Left renal cortex interstitium (tissue), 4 donors: ENCODE results near the gene PARK7. TPM values are rescaled to one million over a fixed set of nuclear protein-coding genes. Genes with fewer than 3 reads are reported as not detected.

ENCODE experiments used
- DNase-seq, 4 donors: peaks; one replicate each; pipeline ENCODE4 v3.0.0-alpha.2; 2013; ENCODE audit warnings: low read depth in 4 of 4, low spot score in 2 of 4, missing footprints in 1 of 4
- polyA plus RNA-seq, 4 donors: library from polyadenylated mRNA; unstranded; fragments of 120-200 nt; gene quantifications; one replicate each; pipeline ENCODE4 v1.2.1, GENCODE V29; 2013; ENCODE audit not compliant: insufficient read length in 4 of 4

The PARK7 gene
- polyA plus RNA-seq, 4 donors = 280 to 378 (median 329) TPM

GRCh38 chr1:8006037-8006963 is 44.8 kb downstream of the PARK7 start:
- no peak for DNase-seq

GRCh38 chr1:8009043-8010002 is 47.8 kb downstream of the PARK7 start:
- no peak for DNase-seq

DNA sequence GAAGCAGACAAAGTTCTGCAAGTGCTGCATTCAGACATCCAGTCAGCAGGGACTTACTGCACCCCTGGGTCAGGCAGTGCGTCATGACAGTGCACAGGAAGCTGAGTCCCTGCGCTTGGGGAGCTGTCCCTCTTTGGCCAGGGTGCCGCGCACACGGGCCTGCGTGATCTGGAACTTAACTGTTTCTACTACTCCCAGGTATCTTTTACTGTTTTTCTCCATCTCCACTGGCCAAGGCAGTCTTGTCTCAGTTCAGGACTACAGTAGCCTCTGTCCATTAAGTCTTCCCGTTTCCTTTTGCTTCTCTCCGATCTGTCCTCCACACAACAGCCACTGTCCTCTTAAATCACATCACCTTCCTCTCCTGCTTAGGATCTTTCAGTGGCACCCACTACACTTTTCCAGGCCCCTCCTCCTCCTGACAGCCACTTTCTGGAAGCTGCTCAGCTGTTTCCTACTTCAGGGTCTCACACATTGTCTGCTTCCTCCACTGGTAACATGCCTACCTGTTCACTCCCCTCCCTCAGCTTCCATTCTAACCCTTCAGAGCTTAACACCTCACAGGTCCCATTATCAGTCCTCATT is 48.7 kb downstream of the PARK7 start:
- no peak for DNase-seq

DNA sequence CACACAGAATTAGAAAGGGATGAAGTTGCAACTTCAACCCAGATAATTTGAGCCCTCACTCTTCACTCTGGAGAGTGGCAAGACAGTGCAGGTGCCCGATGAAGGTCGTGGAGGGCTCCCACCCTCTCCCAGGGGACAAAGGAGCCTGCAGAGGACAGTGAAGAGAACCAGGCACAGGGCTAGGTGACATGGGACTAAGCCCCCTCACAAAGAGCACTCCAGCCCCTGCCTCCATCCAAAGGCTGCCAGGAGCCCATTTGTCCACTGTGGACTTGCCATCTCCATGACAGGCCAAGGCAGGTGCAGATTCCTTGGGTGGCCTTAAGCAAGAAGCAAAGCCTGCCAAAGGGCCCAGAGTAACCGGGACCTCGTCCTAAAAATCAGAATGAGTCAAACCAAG is 49.5 kb downstream of the PARK7 start:
- DNase-seq = no peak

DNA sequence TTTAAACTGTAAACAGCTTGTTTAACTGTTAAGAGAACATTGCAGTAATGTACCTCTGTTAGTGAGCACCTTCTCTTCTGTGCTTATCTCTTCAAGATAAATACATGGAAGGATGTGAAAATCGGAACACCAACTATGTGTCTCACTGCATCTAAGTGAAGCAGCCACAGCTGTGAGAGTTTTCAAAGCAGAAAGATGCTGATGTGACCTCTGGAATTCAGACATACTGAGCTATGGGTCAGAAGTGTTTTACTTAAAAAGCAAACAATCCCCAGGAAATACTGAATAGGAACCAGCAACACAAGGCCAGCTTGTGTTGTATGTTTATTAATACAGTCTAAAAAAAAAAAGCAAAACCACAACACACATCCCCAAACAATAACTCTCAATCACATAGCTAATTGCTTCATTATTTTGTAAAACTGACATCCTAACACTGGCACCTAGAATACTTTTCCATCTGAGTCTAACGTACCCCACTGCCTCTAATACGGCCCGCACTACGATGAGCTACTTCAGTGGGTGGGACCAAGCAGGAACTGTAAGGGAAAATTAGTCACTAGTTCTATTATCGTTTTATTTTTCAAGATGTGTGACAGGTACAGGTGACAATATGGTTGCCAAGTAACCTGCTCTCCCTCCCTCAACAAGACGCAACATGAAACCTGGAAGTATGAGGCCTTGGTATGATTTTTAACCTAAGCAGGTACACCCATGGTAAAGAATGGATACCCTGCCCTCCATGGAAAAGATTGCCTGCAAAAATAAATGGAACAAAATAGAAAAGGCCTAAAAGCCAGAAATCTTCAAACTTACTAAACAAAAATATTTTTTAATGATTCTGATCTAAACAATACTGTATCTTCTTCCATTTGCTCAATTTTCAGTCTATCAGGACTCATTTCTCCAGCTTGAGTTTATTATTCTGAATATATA is 50.7 kb downstream of the PARK7 start:
- no peak for DNase-seq

- no peak for DNase-seq
These were observed 51.4 kb downstream of the PARK7 start for GRCh38 chr1:8012955-8013354.

GRCh38 chr1:8013399-8013798 is 51.9 kb downstream of the PARK7 start:
- no peak for DNase-seq

- no peak for DNase-seq
These were observed 52.3 kb downstream of the PARK7 start for GRCh38 chr1:8013800-8014199.

- no peak for DNase-seq
These were observed 53.0 kb downstream of the PARK7 start for GRCh38 chr1:8014381-8014988.

GRCh38 chr1:8015036-8015808 is 53.7 kb downstream of the PARK7 start:
- DNase-seq = peak in 1 of 4 donors; percentile 76

- DNase-seq = no peak
These were observed 54.3 kb downstream of the PARK7 start for GRCh38 chr1:8015809-8016165.

GRCh38 chr1:8016210-8016894 is 54.8 kb downstream of the PARK7 start:
- no peak for DNase-seq

DNA sequence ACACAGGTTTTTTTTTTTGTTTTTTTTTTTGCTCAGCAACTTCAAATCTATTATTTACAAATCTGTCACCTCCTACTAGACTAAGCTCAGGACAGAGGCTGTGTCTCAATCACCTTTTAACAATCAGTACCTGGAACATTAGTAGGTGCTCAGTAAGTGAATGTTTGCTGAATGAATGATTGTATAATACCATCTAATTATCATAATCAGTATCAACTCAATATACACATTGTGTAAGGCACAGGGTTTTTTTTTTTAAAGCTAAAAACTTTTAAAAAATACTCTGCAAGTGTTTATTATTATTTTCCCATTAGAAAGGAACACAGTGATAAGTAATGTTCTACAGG is 55.4 kb downstream of the PARK7 start:
- DNase-seq = no peak

- no peak for DNase-seq
These were observed 56.1 kb downstream of the PARK7 start for GRCh38 chr1:8017495-8018197.

GRCh38 chr1:8018492-8019228 is 57.1 kb downstream of the PARK7 start:
- DNase-seq = no peak

- DNase-seq = no peak
These were observed 57.7 kb downstream of the PARK7 start for GRCh38 chr1:8019229-8019620.

DNA sequence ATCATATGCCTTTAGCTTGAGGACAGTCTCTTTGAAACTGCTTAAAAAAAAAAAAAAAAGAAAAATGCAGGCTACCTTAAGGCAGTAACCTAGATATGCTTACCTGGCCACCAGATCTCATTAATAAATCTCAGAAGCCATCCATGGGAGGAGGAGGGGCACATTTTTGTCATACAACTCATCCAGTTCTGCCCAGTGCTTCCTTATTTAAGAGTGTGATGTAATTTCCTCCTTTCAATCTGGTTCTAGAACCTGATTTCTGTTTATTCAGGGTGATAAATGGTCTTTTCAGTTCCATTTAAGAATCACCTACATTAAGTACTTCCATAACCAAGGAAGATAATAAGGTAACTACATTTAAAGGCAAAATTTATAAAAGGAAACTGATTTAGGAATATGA is 58.5 kb downstream of the PARK7 start:
- no peak for DNase-seq
